Tibial artery (tissue), 4 donors: ENCODE results near the gene TMEFF1.

Source experiments
- DNase-seq, 2 donors: peaks; one replicate each; pipeline ENCODE4 v3.0.0-alpha.2; 2019
- H3K27ac ChIP-seq, 2 donors: fragments of 200-600 bp; sonication (generic) in 1 of 2; 1 replicate in 1 of 2; 2 replicates in 1 of 2; pipeline ENCODE4 v1.5.1; 2018 to 2019; ENCODE audit warnings: mild to moderate bottlenecking in 1 of 2
- H3K27me3 ChIP-seq, 2 donors: fragments of 200-600 bp; sonication (generic) in 1 of 2; one replicate each; pipeline versions ENCODE4 v1.5.1 to v1.6.0; 2016 to 2019
- H3K36me3 ChIP-seq, 3 donors: fragments of 200-600 bp; sonication (generic) in 2 of 3; one replicate each; pipeline ENCODE4 v1.5.1; 2016 to 2019; ENCODE audit warnings: mild to moderate bottlenecking in 2 of 3
- H3K4me1 ChIP-seq, 4 donors: fragments of 200-600 bp; sonication (generic) in 2 of 4; 1 replicate in 3 of 4; 2 replicates in 1 of 4; pipeline ENCODE4 v1.5.1; 2016 to 2019
- H3K4me3 ChIP-seq, 2 donors: fragments of 200-600 bp; sonication (generic) in 1 of 2; 1 replicate in 1 of 2; 2 replicates in 1 of 2; pipeline ENCODE4 v1.5.1; 2018 to 2019; ENCODE audit warnings: mild to moderate bottlenecking in 2 of 2
- H3K9me3 ChIP-seq, 3 donors: fragments of 200-600 bp; sonication (generic) in 1 of 3; one replicate each; pipeline ENCODE4 v1.5.1; 2016 to 2019
- CTCF ChIP-seq, 2 experiments: fragments of 200-600 bp in 1 of 2; fragments of 450-650 bp in 1 of 2; IDR thresholded peaks; one replicate each; pipeline ENCODE4 v1.5.1; 2017 to 2019; ENCODE audit warnings: antibody characterized with exemption in 2 of 2, mild to moderate bottlenecking in 1 of 2, moderate library complexity in 1 of 2
- intact Hi-C: fragments of 100-400 bp; cut with DNase I; formaldehyde crosslinking; loops from one replicate; pipeline ENCODE4 v1.15.0; 2023; ENCODE audit warnings: low total_unique reads

Gene TMEFF1

GRCh38 chr9:100445161-100445902, 27.6 kb upstream of the TMEFF1 start:
- intact Hi-C loops: no loop called here
- TF ChIP-seq CTCF (IDR thresholded peaks at IDR 0.05): no peak
- no peaks in the 10 kb centered on the region for H3K27me3 ChIP-seq
- H3K4me3 ChIP-seq: no peak overlapping the region
- H3K27ac ChIP-seq: no peak overlapping the region
- peaks cover 0 to 10% (median 10%) of the 10 kb centered on the region in 3 donors for H3K36me3 ChIP-seq
- DNase-seq: no peak
- H3K9me3 ChIP-seq: no peaks in the 10 kb centered on the region
- H3K4me1 ChIP-seq: no peaks in the 10 kb centered on the region

DNA sequence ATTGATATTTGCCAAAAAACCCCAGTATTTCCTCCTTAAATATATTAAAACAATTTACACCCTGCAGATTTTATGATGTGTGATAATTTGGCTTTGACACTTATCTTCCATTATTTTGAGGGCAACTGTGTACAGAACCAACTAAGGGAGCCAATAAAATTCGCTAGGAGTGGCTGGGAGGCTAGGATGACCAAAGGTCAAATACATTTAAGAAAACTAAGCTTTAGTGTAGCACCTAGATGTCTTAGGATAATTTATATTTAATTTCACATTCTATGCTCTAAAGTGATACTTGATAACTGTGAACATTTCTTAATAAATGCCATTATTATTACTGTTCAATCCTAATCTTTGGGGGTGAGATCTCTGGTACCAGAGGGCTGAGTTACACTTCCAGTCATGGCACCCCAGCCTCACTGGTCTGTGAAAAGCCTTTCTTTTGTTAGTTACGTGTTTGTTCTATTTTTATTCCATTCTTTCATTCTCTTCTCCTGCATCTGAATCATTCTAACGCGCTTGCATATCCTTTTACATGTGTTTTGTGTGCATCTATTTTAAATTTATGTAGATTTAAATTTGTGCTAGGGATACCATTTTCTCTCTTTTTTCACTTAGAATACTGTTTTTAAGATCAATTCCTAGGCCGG, 26.9 kb upstream of the TMEFF1 start:
- no peaks in the 10 kb centered on the region for H3K27me3 ChIP-seq
- H3K36me3 ChIP-seq: peaks cover 5 to 16% (median 10%) of the 10 kb centered on the region in 3 donors
- no peak overlapping the region for H3K4me3 ChIP-seq
- intact Hi-C loops: no loop called here
- no peak overlapping the region for H3K27ac ChIP-seq
- H3K9me3 ChIP-seq: no peaks in the 10 kb centered on the region
- no peak for TF ChIP-seq CTCF (IDR thresholded peaks at IDR 0.05)
- H3K4me1 ChIP-seq: no peaks in the 10 kb centered on the region
- no peak for DNase-seq

DNA sequence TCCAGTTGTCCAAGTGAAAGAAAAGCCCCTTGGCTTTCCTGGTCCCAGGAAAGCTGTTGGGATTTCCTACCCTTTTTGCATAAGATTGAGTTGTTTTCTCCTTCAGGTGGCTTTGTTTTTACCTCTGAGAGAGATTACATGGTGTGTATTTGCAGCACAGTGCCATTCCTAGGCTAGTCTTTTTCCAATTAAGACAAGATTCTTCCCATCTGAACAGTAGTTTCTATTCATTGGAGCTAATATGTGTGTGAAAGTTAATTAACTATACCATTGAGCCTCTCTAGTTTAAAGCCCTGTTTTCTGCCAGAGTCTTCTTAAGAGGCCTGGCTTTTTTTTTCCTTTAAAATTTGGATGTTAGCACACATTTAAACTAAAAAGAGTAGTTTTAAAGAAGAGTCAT, 25.9 kb upstream of the TMEFF1 start:
- H3K36me3 ChIP-seq: peaks cover 13 to 24% (median 16%) of the 10 kb centered on the region in 3 donors
- no peaks in the 10 kb centered on the region for H3K27me3 ChIP-seq
- H3K9me3 ChIP-seq: no peaks in the 10 kb centered on the region
- H3K4me1 ChIP-seq: no peaks in the 10 kb centered on the region
- no peak overlapping the region for H3K27ac ChIP-seq
- no peak for TF ChIP-seq CTCF (IDR thresholded peaks at IDR 0.05)
- DNase-seq: no peak
- intact Hi-C loops: no loop called here
- no peak overlapping the region for H3K4me3 ChIP-seq

DNA sequence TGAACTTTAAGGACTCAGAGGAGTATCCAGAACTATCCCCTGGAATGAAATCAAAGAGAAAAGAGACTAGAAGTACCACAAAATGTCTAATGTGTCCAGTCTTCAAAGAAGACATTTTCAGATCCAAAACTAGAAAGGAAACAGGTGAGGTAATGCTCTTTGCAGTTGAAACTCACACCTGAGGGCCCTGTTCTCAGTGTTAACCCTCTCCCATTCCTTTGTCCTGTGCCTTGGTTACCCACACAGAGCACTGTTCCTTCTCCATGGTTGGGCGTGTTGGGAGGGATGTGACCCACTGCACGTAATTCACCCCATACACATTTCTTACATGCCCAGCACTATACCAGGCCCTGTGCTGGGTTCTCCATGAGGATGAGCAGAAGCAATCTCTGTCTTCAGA, 24.7 kb upstream of the TMEFF1 start:
- TF ChIP-seq CTCF (IDR thresholded peaks at IDR 0.05): no peak
- DNase-seq: no peak
- no peak overlapping the region for H3K4me3 ChIP-seq
- no peak overlapping the region for H3K27ac ChIP-seq
- intact Hi-C loops: no loop called here
- H3K36me3 ChIP-seq: peaks cover 22 to 31% (median 24%) of the 10 kb centered on the region in 3 donors
- H3K9me3 ChIP-seq: no peaks in the 10 kb centered on the region
- H3K4me1 ChIP-seq: no peaks in the 10 kb centered on the region
- no peaks in the 10 kb centered on the region for H3K27me3 ChIP-seq

DNA sequence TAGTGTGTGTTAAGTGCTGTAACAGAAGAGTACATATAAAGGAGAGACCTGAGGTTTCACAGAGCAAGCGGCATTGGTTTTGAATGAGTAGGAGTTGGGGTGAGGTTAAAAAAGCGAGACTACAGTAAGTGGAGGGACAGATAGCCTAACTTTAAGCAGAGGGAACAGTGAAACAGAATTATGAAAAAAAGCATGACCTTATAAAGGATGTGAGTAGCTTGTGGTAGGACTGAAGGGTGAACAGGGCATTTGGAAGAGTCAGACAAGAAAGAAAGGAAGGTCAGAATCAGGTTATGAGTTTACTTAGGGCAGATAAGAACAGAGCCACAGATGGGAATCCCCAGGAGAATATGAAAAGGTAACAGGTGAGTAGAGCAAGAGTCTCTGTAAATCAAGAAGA, 23.5 kb upstream of the TMEFF1 start:
- Histone ChIP-seq H3K4me3 (no peak overlapping the region), H3K4me1 (no peaks in the 10 kb centered on the region), H3K27ac (no peak overlapping the region), H3K36me3 (peaks cover 24 to 43% (median 25%) of the 10 kb centered on the region in 3 donors), H3K27me3 (no peaks in the 10 kb centered on the region), H3K9me3 (no peaks in the 10 kb centered on the region)
- DNase-seq: no peak
- TF ChIP-seq CTCF (IDR thresholded peaks at IDR 0.05): no peak
- intact Hi-C loops: no loop called here
